GM13976 (cell line): ENCODE data around the gene CXCR3.

Experiments used
- DNase-seq: peaks from one replicate; pipeline ENCODE4 v3.0.0; 2012; ENCODE audit warnings: low spot score
- in situ Hi-C: fragments of 300-500 bp; cut with MboI; formaldehyde crosslinking; loops from one replicate; pipeline ENCODE4 v1.12.0; 2022; ENCODE audit warnings: low sequenced_read_pairs, mixed read lengths, inconsistent platforms; ENCODE audit not compliant: unreplicated experiment
- TF ChIP-seq, protein P1 (sequence below): IDR thresholded peaks from 2 replicates; pipeline ENCODE4 v1.5.1; 2012; ENCODE audit warnings: borderline replicate concordance, mild to moderate bottlenecking; ENCODE audit not compliant: insufficient read depth; ENCODE audit errors: extremely low read depth, missing control alignments, control extremely low read depth

CXCR3 gene

DNA sequence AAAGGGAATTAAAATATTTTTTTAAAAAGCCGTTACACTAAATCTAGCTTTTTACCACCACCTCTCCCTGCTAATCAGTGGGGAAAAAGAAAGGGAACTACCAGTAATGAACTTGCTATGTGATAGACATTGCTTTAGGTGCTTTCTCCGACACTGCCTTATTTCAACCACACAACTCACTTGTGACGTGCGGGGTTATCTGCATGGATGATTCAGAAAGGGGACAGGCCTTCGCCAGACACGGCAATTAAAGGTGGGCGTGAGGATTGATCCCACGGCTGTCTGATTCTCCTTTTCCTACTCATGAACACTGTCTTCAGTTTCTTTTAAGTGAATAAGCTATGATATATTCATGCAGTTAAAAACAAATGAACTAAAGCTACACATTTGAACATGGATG, 882 bp upstream of the CXCR3 start:
- TF ChIP-seq, protein P1, sequence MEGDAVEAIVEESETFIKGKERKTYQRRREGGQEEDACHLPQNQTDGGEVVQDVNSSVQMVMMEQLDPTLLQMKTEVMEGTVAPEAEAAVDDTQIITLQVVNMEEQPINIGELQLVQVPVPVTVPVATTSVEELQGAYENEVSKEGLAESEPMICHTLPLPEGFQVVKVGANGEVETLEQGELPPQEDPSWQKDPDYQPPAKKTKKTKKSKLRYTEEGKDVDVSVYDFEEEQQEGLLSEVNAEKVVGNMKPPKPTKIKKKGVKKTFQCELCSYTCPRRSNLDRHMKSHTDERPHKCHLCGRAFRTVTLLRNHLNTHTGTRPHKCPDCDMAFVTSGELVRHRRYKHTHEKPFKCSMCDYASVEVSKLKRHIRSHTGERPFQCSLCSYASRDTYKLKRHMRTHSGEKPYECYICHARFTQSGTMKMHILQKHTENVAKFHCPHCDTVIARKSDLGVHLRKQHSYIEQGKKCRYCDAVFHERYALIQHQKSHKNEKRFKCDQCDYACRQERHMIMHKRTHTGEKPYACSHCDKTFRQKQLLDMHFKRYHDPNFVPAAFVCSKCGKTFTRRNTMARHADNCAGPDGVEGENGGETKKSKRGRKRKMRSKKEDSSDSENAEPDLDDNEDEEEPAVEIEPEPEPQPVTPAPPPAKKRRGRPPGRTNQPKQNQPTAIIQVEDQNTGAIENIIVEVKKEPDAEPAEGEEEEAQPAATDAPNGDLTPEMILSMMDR: no peak
- peak; percentile 34 for DNase-seq

DNA sequence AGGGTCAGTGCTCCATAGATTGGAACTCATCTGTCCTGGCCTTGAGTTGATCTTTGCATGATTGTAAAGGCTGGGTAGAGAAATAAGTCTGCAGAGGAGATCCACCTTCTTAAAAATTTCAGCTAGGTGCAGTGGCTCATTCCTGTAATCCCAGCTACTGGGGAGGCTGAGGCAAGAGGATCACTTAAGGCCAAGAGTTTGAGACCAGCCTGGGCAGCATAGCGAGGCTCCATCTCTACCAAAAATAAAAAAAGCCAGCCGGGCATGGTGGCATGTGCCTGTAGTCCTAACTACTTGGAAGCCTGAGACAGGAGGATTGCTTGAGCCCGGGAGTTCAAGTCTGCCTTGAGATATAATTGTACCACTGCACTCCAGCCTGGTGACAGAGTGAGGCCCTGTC, 476 bp upstream of the CXCR3 start:
- TF ChIP-seq, protein P1: no peak
- in situ Hi-C loops: no loop called here
- no peak for DNase-seq

More for the DNA sequence above, 882 bp upstream of the CXCR3 start:
- in situ Hi-C loops: no loop called here

DNA sequence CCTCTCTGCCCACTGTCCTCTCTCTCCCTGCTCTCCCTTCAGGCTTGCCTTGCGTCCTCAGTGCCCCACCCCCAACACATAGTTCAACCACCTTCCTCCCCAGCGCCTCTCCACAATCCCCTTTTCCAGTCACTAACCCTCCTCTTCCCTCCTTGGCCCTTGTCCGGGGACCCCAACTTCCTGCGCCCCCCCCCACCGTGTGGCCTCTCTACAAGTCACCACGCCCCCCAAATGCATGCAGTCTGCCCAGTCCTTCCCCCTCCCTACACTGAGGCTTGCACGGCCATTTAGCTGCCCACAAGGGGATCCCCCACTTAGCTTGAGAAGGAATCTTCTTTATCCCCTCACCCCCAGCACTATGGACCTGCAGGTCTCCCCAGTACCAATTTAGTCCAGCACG, 569 bp downstream of the CXCR3 start:
- in situ Hi-C loops: no loop called here
- TF ChIP-seq, protein P1: no peak
- no peak for DNase-seq

DNA sequence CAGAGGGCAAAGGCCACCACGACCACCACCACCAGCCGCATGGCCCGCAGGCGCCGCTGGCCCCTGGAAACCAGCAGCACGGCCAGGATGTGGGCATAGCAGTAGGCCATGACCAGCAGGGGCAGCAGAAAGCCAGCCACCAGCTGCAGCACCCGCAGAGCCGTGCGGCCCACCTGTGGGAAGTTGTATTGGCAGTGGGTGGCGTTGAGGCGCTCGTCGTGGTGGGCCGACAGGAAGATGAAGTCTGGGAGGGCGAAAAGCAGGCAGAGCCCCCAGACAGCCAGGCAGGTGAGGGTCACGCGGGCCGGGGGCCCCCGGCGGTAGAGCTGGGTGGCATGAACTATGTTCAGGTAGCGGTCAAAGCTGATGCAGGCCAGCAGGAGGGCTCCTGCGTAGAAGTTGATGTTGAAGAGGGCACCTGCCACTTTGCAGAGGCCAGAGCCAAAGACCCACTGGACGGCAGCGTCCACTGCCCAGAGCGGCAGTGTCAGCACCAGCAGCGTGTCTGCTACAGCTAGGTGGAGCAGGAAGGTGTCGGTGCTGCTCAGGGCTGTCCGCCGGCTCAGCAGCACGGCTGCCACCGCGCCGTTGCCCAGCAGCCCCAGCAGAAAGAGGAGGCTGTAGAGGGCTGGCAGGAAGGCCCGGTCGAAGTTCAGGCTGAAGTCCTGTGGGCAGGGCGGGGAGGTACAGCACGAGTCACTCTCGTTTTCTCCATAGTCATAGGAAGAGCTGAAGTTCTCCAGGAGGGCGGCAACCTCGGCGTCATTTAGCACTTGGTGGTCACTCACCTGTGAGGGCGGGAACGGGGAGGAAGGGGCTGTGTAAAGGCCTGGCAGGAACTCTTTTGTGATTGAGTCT, 1.4 kb downstream of the CXCR3 start:
- DNase-seq: peak; percentile 33
- TF ChIP-seq, protein P1: no peak
- in situ Hi-C loops: no loop called here

DNA sequence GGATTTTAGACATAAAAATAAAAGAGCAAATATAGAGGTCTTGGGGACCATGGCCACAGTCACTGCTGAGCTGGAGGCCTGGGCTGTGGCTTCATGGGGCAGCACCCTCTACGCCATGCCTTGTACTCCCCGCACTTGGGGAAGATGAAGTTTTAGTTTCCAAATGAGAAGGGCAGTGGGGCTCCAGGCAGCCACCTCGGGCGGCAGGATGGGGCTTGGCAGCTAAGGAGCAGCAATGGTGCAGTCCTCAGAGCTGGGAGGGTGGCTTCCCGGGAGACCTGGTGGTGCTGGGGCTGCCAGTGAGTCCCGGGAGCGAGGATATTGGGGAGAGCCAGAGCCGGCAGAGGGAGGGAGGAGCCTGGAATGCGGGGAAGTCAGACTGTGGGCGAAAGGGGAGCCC, 2.4 kb downstream of the CXCR3 start:
- in situ Hi-C loops: no loop called here
- DNase-seq: peak; percentile 28
- TF ChIP-seq, protein P1: no peak

DNA sequence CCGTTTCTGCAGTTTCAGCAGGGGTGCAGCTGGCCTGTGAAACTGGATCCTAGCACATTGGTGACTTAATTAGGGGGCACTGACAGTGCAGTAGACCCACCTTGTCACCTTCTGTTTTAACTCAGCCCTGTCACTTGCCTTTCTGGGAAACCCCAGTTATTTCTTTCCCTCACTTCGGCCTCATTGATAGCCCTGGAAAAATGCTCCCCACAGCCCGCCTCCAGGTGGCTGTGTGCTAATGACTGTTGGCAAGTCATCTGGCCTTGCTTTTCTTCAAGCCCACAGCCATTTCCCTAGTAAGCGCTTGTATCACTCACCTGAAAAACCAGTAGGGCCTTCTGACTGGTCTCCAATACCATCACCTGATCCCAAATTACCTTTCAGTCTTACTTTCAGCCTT, 3.3 kb downstream of the CXCR3 start:
- in situ Hi-C loops: no loop called here
- no peak for DNase-seq
- TF ChIP-seq, protein P1: no peak
